LNCaP clone FGC (cell line): ENCODE data around the gene JMJD8.

Experiments used
- DNase-seq: peaks from one replicate; pipeline ENCODE4 v3.0.0-alpha.2; 2011; ENCODE audit warnings: low read depth
- H3K4me3 ChIP-seq: 2 replicates; pipeline ENCODE4 v1.5.1; 2011; ENCODE audit warnings: mild to moderate bottlenecking, low read depth, low read length, control low read depth
- CTCF ChIP-seq: IDR thresholded peaks from 2 replicates; pipeline ENCODE4 v1.5.1; 2012; ENCODE audit warnings: mild to moderate bottlenecking; ENCODE audit not compliant: control insufficient read depth, insufficient read depth; ENCODE audit errors: extremely low read depth

Gene JMJD8

GRCh38 chr16:720990-721764 is 37.0 kb upstream of the JMJD8 start, which contains the start of gene ANTKMT:
Gene ANTKMT (plus strand): TSS chr16:721146. CDS start chr16:721275, 129 bp downstream.
- H3K4me3 ChIP-seq, result peak within 1 kb of the TSS; percentile 92
- peak; percentile 69 for DNase-seq
- no peak for TF ChIP-seq CTCF

DNA sequence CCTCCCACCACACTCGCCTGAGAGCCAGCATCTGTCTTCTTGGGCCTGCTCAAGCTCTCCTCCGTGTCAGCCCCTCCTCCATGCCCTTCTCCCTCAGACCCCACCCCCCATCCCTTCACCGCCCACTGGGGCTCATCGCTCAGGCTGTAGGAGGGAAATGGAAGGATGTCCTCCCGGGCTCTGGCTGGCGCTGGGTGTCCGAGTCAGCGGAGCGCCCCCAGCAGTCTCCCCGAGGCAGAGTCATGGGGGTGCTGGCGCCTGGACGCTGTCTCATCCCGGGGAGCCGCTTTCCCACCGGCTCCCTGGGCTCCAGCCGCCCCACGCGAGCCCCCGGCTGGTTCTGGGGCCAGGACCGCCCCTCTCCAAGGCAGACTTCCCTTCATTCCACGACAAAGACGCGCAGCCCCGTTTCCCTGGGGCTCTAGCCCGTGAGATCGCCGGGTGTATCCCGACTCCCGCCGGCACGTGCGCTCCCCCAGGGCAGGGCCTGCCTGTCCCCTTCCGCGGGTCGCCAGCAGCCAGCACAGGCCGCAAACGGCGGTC is 36.4 kb upstream of the JMJD8 start:
- TF ChIP-seq CTCF, result peak; percentile 22; the same call in 1 of the 2 replicates
- DNase-seq, result no peak
- H3K4me3 ChIP-seq, result peak overlapping the region; percentile 92

DNA sequence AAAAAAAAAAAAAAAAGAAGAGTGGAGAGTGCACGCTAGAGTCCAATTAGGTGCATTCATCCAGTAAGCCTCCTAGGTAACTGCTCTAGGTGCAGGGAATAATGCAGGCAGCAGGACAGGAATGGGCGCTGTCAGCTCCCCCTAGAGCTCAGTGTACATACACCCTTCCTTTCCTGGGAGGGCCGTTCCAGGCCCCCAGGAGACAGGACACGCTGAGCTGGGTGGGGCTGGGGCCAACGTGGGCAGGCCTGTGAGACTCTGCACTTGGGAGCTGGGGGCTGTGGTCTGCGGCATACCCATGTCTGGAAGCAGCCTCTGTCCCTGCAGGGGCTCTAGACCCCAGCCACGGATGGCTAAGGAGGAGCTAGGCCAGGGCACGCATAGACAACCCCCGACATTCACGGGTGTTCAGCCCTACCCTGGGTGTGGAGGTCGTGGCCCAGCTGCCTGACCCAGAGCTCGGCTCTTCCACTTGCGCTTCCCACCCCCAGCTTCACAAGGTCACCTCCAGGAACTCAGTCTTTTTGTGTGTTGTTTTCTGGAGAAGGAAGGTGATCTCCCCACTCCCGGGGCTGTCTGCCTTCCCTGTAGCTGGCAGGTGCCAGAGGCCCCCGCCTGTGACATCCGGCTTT is 35.8 kb upstream of the JMJD8 start:
- H3K4me3 ChIP-seq, result peak overlapping the region; percentile 92
- peak; percentile 35 for TF ChIP-seq CTCF
- DNase-seq, result no peak

- TF ChIP-seq CTCF, result no peak
- H3K4me3 ChIP-seq, result no peak overlapping the region
- DNase-seq, result no peak
Observed at GRCh38 chr16:718922-719321, 34.8 kb upstream of the JMJD8 start.

DNA sequence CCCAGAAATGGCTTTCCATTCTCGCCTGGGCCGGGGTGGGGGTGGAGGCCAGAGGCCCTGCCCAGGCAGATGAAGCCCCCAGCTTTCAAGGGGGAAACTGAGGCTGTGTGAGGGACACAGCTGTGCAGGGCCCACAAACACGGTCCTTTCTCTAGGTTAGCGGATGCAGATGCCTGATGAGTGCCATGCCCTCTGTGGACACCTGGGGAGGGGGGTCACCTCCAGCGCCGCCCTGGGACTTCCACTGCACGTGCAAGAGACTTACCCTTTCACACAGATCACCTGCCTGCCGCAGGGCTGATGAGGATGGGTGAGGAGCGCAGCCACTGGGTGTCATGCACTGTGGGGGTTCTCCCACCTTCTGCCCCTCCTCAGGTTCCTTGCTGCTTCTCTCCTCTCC is 34.3 kb upstream of the JMJD8 start:
- no peak for DNase-seq
- no peak for TF ChIP-seq CTCF

GRCh38 chr16:717450-718245 is 33.5 kb upstream of the JMJD8 start:
- TF ChIP-seq CTCF, result no peak
- no peak overlapping the region for H3K4me3 ChIP-seq
- DNase-seq, result no peak

More for the DNA sequence above, 34.3 kb upstream of the JMJD8 start:
- H3K4me3 ChIP-seq, result no peak overlapping the region
